Urothelium cell line (cell line): Measurements from ENCODE around the gene METTL24.
A peak's percentile ranks its signal among the peaks of the same experiment; 100 is the strongest.
"Not testable (repeated sequence)": the region's sequence is repeated elsewhere in the genome, so short reads cannot be mapped to it uniquely, and the experiment has no call there.

Experiments
- DNase-seq: peaks from one replicate; pipeline ENCODE4 v3.0.0; 2011; ENCODE audit warnings: low spot score, mixed read lengths
- FAIRE-seq: peaks from 2 replicates; lab custom pipeline; 2011; peaks lifted over from hg19 to GRCh38; lab: Jason Lieb, UNC

The METTL24 gene

DNA sequence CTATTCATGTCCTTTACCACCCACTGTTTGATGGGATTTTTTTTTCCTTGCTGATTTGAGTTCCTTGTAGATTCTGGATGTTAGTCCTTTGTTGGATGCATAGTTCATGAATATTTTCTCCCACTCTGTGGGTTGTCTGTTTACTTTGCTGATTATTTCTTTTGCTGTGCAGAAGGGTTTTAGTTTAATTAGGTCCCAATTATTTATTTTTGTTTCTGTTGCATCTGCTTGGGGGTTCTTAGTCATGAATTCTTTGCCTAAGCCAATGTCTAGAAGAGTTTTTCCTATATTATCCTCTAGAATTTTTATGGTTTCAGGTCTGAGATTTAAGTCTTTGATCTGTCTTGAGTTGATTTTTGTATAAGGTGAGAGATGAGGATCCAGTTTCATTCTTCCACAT, 85.4 kb downstream of the METTL24 start:
- FAIRE-seq = not testable (repeated sequence)

DNA sequence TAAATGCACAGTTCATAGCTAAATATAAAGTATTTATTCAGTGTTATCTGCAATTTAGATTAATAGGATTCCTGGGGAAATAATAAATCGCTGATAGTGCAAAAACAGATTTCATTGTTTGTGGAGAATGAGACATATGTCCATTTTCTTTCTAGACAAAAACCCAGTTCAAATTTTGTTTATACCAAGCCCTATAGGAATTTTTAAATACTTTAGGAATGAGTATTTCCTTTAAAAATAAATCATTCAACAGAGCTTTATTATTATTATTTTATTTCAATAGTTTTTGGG, 86.5 kb downstream of the METTL24 start:
- FAIRE-seq (no peak), DNase-seq (no peak)

More for the DNA sequence above, 85.4 kb downstream of the METTL24 start:
- not testable (repeated sequence) for DNase-seq

DNA sequence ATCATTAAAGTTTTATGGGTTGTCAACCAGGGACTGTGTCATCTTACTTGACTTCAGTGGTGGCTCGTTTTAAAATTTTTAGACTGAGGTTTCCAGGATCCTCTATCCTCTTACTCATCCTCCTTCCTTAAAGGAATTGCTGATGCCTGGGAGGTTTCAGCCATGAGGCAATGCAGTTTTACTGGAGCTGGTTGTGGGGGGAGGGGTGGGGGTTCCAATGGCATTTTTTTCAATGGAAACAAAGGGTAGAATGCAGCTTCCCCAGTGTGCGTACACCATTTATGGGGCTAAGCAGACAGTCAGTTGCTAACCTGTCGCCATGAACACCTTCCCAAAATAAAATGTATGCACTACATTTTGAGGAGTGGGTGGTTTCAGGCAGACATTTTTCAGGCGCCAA, 88.0 kb downstream of the METTL24 start:
- peak; percentile 31 for DNase-seq
- no peak for FAIRE-seq

DNA sequence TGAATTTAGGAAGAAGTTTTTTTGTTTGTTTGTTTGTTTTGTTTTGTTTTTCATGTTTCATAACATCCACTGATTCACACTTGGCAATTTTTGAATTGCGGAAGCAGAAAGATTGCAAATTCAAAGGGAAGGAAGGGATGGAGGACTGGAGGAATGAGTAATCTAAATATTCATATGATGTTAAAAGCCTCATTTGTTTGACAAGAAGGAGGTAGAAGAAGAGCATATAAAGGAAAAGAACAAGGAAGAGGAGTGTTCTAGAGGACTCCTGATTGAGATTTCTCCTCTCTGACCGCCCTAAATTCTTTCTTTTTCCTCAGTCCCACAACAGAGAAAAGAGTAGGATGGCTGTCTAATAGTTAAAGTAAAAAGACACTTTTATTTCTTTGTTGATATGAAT, 88.5 kb downstream of the METTL24 start:
- no peak for DNase-seq
- FAIRE-seq = no peak

DNA sequence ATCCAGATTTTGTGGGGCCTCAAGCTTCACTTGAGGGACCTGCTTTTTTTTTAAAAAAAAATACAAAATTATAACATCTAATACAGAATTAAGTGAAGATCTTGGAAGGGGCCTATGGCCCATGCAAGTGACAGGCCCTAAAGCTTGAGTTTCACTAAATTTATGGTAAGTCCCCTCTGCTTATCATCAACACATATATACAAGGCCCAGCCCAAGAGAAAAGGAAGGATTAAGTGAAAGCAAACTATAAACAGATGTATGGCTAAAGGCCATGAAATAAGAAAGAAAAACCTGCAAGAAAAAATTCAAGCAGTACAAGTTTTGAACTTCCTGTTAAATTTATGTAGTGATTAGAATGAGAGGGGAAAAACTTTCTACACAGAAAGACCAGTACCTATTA, 91.2 kb downstream of the METTL24 start:
- no peak for FAIRE-seq
- DNase-seq = no peak

DNA sequence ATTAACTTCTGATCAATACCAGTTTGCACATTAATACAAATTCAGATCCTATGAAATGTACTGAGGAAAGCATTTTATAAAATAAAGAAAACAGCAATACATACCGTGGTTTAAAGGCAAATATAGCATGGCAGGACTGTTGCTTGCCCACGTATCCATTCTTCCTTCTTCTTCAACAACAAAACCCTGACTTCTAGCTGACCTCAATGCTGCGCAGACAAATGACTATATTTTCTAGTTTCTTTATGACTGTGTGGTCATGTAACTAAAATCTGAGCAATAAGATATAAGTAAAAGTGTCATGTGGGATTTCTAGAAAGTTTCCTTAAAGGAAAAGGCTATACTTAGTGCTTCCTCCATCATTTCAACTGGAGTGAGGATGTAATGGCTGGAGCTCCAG, 92.9 kb downstream of the METTL24 start:
- DNase-seq (no peak), FAIRE-seq (no peak)

DNA sequence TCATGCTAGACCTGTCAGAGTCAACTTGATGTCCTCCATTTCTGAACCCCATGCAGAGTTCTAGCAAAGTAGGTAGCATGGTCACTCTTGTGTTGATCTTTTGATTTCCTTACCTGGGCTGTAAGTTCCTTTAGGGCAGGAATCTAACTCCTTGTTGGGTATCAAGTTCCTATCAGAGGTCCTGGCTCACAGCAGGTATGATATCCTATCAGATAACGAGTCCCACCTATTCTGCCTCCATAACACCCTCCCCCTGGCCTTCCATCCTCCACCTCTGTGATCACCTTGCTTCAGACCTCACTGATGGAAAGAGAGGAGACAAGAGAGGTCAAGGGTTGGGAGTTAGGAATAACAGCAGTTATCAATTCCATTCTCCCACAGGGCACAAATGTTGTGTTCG, 101.8 kb downstream of the METTL24 start:
- FAIRE-seq (no peak), DNase-seq (no peak)

DNA sequence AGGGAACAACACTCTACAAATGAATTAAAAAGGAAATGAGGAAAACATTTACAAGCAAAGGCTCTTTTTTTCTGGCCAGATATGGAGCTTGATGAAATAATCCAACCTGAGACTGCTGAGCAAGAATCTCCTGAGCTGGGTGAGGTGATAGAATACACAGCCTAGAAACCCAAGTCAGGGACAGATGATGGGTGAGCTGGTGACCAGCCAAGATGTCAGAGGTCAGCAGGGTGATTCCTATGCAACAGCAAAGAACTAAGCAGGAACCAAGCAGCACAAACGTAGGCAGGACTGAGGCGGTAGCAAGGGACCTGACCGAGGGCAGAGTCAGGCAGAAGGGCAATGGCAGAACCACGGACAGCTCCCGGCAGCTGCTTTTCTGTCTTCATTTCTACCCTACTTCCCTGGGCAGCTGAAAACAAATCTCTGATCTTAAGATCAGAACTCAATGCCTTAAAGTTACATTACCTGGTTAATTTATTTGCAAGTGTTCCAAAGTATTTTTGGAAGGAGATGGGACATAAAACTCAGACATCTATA, 102.9 kb downstream of the METTL24 start:
- peak; percentile 38 for DNase-seq
- FAIRE-seq = no peak

DNA sequence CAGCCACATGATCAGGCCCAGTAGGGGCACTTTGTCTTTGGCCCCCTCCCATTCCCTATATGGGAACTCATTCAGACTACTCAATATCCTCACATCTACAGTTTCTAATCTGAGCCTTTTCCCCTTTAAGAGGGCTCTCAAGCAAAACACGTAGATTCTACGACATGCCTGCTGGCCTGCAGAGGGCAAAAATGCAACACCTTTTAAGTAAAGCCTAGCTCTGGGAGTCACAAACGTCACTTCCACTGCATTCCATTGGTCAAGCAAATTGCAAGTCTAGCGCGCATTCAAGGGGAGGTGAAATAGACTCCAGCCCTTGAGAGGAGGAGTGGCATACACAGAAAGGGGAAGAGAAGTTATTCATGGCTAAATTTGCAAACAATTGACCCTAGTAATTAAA, 107.3 kb downstream of the METTL24 start:
- no peak for FAIRE-seq

DNA sequence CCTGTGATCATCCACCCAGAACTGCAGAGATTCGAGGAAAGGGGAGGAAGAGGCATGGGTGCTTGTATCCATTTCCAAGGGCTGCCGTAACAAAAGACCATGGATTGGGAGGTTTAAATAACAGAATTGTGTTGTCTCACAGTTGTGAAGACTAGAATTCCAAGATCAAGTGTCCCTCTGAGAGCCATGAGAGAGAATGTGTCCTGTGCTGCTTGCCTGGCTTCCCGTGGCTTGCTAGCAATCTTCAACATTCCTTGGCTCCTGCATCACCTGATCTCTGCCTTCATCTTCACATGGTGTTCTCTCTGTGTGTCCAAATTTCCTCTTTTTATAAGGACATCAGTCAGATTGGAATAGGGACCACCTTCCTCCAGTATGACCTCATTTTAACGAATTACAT, 108.1 kb downstream of the METTL24 start:
- no peak for FAIRE-seq

More for the DNA sequence above, 107.3 kb downstream of the METTL24 start:
- no peak for DNase-seq

DNA sequence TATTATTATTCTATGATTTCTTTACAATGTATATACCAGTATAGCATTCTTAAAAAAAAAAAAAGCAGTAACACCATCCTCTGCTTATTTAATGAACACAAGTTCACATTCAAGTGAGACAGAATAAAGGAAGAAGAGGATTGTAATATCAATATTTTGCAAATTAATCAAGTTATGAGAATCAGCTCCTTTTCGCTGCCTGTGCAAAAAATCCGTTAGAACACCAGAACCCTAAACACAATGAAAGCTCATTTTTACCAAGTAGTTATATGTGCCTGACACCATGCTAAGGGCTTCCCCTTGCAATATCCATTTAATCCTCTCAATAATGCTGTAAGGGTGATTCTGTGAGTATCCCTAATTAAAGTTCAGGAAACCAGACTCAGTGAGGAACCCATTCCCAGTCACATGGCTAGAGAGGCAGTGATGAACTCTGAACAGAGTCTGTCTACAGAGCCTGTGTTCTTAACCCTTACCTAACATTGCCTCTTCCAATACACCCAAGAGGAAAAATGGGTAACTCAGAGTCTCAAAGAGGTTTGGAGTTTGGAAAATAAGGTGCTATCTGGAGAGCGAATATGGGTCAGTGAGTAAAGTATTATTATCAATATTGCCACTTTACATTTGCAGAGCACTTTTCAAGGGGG, 111.1 kb downstream of the METTL24 start:
- DNase-seq (no peak), FAIRE-seq (no peak)

More for the DNA sequence above, 108.1 kb downstream of the METTL24 start:
- DNase-seq = no peak

DNA sequence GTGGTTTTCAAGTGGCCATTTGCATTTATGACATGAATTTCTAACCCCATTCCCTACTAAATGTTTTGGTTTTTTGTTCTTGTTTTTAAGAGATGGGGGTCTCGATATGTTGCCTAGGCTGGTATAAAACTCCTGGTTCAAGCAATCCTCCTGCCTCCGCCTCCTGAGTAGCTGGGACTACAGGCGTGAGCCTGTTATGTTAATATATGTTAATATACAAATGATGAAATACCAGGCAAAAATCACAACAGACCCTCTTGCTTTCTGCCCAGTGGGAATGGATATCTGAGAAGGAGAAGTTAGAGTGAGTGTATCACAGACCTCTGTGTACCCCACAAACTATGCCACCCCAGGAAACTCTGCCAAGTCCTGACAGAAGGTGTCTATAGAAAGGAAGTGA, 111.8 kb downstream of the METTL24 start:
- FAIRE-seq = no peak
- DNase-seq = no peak

DNA sequence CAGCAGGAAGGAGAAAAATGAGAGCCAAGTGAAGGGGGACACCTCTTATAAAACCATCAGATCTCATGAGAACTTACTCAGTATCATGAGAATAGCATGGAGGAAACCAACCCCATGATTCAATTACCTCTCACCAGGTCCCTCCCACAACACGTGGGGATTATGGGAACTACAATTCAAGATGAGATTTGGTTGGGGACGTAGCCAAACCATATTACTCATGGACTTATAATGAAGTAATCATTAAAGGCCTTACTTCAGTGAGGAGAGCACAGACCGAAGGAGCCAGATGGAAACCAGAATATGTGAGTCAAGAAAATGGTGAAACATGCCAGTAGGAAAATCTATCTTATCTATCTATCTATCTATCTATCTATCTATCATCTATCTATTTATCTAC, 113.5 kb downstream of the METTL24 start:
- not testable (repeated sequence) for DNase-seq, FAIRE-seq

DNA sequence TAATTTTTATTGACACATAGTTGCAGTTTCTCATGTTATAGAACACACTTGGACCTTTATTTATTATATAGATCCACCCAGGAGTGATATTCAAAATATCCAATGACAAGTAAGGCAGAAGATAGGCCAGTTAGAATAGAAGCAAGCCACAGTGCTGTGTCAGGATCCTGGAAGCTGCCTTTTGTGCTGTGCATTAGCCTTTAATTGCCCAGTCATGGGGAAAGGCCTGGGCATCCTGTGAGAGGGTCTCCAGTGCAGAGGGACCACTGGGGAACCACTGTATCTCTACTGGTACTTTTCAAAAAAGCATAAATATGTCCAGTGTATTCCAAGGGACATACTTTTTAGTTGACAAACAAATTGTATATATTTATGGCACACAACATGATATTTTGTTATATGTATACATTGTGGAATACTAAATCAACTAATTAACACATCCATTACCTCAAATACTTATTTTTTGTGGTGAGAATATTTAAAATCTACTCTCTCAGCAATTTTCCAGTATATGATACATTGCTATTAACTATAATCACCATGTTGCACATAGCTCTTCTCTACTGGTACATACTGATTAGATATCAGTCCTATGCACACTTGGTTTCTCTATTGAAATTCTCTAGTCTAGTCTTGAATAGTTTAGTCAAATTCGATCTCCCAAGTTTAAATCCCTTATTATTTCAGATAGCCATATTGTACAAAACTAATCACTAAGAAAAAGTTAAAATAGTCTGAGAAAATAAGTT, 118.4 kb downstream of the METTL24 start:
- no peak for FAIRE-seq

DNA sequence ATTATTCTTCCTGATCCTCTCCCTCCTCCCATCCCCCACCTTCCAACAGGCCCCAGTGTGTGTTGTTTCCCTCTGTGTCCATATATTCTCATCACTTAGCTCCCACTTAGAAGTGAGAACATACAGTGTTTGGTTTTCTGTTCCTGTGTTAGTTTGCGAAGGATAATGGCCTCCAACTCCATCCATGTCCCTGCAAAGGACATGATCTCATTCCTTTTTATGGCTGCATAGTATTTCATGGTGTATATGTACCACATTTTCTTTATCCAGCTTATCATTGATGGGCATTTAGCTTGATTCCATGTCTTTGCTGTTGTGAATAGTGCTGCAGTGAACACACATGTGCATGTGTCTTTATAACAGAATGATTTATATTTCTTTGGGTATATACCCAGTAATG, 122.1 kb downstream of the METTL24 start:
- DNase-seq, FAIRE-seq: not testable (repeated sequence)

More for the DNA sequence above, 118.4 kb downstream of the METTL24 start:
- no peak for DNase-seq

DNA sequence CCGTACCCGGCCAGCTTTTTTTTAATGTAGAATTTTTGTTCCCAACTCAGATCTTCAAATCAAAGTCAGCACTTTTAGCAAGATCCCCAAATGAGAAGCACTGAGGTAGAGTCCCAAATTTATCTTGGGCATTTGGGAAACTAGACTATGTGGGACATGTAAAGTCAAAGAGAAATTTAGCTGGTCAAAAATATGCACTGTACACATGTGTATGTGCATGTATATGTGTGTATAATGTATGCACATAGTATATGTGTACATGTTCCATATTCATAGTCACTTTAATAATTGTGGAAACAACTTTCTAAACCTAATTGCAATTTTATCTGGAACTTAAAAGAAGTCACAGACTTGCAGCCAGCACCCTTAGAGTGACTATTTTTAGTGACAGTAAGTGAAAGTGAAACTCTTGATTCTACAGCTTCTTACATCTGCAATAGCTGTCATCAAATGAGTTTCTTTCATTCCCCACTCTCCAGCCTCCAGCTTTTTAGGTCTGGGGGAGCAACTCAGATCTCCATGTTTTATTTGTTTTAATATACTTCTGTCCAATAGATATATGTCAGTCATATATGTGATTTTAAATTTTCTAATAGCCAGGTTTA, 124.3 kb downstream of the METTL24 start:
- no peak for FAIRE-seq
- no peak for DNase-seq

DNA sequence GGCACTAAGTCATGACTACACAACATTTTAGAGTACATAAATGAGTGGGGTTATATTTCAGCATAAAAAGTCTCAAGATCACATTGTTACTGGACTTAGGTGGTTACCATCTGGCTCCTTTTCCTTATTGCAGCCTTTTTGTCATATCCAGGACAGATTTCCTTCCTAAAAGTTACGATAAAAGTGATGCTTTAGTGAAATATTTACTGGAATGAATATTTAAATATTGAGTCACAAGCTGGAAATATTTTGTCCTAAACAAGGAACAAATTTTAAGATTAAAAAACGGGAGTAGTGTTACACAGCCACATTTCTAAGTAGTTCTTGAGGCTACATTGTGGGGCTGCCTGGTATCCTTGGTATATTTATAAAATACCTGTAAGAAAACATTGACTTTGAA, 125.7 kb downstream of the METTL24 start:
- no peak for FAIRE-seq

DNA sequence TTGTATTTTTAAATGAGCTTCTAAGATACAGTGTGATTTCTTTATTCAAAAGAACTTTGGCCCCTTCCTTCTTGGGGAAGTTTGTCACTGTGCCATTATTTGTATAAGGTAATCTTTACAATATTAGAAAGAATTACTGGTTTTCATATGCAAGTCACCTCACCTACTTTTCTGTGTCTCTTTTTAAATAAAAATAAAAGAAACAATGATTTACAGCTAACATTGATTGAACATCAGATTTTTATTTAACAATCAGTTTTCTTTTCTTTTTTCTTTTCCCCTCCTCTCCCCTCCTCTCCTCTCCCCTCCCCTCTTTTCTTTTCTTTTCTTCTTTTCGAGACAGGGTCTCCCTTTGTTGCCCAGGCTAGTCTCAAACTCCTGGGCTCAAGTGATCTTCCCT, 131.9 kb downstream of the METTL24 start:
- FAIRE-seq = no peak
- no peak for DNase-seq

More for the DNA sequence above, 125.7 kb downstream of the METTL24 start:
- DNase-seq = no peak

DNA sequence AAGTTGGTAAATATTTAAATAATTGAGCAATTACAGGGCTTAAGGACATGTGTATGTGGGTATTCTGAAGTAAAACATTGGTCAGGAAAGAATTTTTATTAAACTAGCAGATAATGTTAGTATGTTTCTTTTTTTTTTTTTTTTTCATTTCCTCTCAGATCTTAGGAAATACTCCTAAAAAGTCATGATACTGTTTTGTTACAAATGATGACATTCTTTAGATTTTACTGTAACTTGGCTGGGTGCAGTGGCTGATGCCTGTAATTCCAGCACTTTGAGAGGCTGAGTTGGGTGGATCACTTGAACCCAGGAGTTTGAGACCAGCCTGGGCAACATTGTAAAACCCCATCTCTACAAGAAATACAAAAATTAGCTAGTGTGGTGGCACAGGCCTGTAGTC, 136.4 kb downstream of the METTL24 start:
- no peak for DNase-seq
- FAIRE-seq = no peak

DNA sequence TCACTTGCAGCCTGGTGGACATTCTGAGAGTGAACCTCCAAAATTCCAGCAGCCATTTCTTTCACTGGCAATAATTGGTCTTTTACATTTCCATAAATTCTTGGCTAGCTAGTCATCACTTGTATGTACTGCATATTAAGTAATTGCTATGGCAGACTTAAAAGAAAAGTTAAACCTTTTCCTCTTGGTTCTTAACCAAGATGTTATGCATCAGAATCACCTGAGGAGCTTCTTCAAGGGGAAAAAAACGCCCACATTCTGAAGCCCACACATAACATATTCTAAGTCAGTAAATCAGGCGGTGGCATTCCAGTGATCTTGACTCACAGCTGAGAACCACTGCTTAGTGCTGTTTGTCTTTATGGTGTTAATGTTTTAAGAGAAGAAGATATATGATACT, 140.9 kb downstream of the METTL24 start:
- no peak for DNase-seq
- FAIRE-seq = no peak

DNA sequence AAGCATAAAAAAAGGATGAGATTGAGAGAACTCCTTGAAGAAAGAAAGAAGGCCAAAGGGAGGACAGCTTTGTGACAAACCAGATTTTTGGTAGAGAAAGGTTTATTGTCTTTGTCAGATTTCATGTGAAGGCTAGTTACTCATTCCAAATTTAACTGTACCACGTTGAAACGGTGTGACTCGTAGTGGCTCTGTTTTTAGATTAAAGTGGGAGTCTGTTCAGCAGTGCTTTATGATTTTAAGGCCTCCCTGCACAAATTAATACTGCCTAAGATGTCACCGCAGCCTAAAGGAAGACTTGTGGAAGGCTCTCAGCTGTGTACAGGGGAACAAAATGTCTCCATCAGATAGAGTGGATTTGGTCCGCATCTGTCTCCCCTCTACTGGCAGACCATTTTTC, 142.0 kb downstream of the METTL24 start:
- FAIRE-seq = no peak
- no peak for DNase-seq

DNA sequence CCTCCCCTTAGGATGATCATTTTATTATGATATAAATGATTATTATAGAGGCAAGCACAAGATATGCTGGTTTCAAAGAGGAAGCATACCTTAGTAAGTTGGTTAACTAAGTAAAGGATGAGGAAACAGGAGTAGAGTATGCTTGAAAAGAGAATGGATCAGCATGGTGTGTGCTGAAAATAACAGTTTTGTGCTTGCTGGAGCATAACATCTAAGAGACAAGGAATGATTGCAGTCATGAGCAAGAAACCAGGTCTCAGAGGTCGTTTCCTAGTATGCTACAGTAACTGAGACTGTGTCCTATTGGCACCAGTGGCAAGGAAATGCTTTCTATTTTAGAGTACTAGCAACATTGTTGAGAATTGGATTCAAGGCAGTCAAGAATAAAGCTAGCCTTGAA, 143.8 kb downstream of the METTL24 start:
- no peak for FAIRE-seq
- DNase-seq = no peak
